BLaER1 treated with 17β-estradiol and CSF1 and Interleukin-3, amounts not matched to agents 10 nM and 100 nM (cell line): ENCODE measurements around the gene PARL.

Experiments used
- H3K27ac ChIP-seq, 11 experiments: shearing (Covaris generic); formaldehyde crosslinking; 2 replicates each; pipeline ENCODE4 v1.8.1; 2022
- H3K27me3 ChIP-seq, 11 experiments: shearing (Covaris generic); formaldehyde crosslinking; 2 replicates each; pipeline ENCODE4 v1.8.1; 2022
- H3K36me3 ChIP-seq, 11 experiments: shearing (Covaris generic); formaldehyde crosslinking; 2 replicates each; pipeline ENCODE4 v1.8.1; 2022
- H3K4me1 ChIP-seq, 10 experiments: shearing (Covaris generic); formaldehyde crosslinking; 2 replicates each; pipeline ENCODE4 v1.8.1; 2022
- H3K4me2 ChIP-seq, 11 experiments: shearing (Covaris generic); formaldehyde crosslinking; 2 replicates each; pipeline ENCODE4 v1.8.1; 2022
- H3K4me3 ChIP-seq, 10 experiments: shearing (Covaris generic); formaldehyde crosslinking; 2 replicates each; pipeline ENCODE4 v1.8.1; 2022
- H3K9ac ChIP-seq, 11 experiments: shearing (Covaris generic); formaldehyde crosslinking; 2 replicates each; pipeline ENCODE4 v1.8.1; 2022
- H3K9me3 ChIP-seq, 11 experiments: shearing (Covaris generic); formaldehyde crosslinking; replicated peaks in 1 of 11; 2 replicates each; pipeline ENCODE4 v1.8.1; 2022
- H4K20me1 ChIP-seq, 11 experiments: shearing (Covaris generic); formaldehyde crosslinking; 2 replicates each; pipeline ENCODE4 v1.8.1; 2022
- Cebpa-rat ChIP-seq, 11 experiments: shearing (Covaris generic); IDR thresholded peaks; 2 replicates each; pipeline ENCODE4 v1.8.1; 2022

PARL gene

DNA sequence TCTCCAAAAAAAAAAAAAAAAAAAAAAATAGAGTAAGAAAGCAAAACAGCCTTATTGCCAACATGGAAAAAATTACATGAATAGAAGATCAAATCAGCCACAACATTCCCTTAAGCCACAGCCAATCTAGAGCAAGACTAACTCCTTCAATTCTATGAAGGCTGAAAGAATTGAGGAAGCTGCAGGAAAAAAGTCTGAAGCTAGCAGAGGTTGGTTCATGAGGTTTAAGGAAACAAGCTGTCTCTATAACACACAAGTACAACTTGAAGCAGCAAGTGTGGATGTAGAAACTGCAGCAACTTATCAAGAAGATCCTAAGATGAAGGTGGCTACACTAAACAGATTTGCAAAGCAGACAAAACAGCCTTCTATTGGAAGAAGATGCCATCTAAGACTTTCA, 9.3 kb downstream of the PARL start:
- H3K27me3 ChIP-seq = no peaks in the 10 kb centered on the region
- peaks cover 11 to 82% (median 52%) of the 10 kb centered on the region in 11 experiments; a peak in 21 of 22 replicates for H3K36me3 ChIP-seq
- H3K9ac ChIP-seq = no peak overlapping the region
- H3K4me3 ChIP-seq = no peak overlapping the region
- peaks cover 51 to 100% (median 93%) of the 10 kb centered on the region in 11 experiments; a peak in 21 of 22 replicates for H4K20me1 ChIP-seq
- peak overlapping the region in 3 of 11 experiments; percentile 1 to 65 (median 36); a peak in 2 of 22 replicates for H3K27ac ChIP-seq
- TF ChIP-seq Cebpa-rat (IDR thresholded peaks at IDR 0.05) = no peak
- H3K4me2 ChIP-seq = peak overlapping the region in 3 of 11 experiments; percentile 66 to 86 (median 79); a peak in 5 of 22 replicates
- peaks cover 0 to 76% (median 25%) of the 10 kb centered on the region in 10 experiments; a peak in 13 of 20 replicates for H3K4me1 ChIP-seq
- no peaks in the 10 kb centered on the region for H3K9me3 ChIP-seq

DNA sequence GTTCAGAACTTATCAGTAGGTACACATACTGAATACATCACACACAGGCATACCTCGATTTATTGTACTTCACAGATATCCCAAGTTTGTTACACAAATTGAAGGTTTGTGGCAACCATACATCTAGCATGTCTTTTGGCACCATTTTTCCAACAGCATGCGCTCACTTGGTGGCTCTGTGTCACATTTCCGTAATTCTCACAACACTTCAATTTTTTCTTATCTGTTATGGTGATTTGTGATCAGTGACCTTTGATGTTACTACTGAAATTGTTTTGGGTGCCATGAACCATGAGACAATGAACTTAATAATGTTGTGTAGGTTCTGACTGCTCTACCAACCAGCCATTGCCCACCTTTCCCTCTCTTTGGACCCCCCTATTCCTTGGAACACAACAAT, 10.8 kb downstream of the PARL start:
- no peak overlapping the region for H3K4me3 ChIP-seq
- H4K20me1 ChIP-seq = peaks cover 58 to 100% (median 93%) of the 10 kb centered on the region in 11 experiments; a peak in 21 of 22 replicates
- no peak overlapping the region for H3K27ac ChIP-seq
- TF ChIP-seq Cebpa-rat (IDR thresholded peaks at IDR 0.05) = no peak
- peaks cover 11 to 67% (median 45%) of the 10 kb centered on the region in 11 experiments; a peak in 21 of 22 replicates for H3K36me3 ChIP-seq
- H3K27me3 ChIP-seq = no peaks in the 10 kb centered on the region
- peaks cover 0 to 76% (median 27%) of the 10 kb centered on the region in 10 experiments; a peak in 13 of 20 replicates for H3K4me1 ChIP-seq
- H3K4me2 ChIP-seq = no peak overlapping the region
- no peak overlapping the region for H3K9ac ChIP-seq
- H3K9me3 ChIP-seq = no peaks in the 10 kb centered on the region

DNA sequence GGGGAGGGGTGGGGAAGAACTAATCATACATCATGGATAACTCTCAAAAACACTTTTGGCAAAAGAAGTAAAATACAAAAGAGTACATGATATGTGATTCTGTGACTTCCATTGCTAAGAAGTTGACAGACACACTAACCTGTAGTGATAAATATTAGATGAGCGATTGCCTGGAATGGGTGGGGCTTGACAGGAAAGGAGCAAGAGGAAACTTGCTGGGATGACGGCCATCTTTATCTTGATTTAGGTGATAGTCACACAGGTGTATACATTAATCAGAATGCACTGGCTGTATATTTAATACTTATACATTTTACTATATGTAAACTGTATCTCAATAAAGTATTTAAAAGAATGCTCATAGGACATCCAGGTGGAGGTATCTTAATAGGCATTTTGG, 13.1 kb downstream of the PARL start:
- no peak overlapping the region for H3K4me2 ChIP-seq
- H3K4me3 ChIP-seq = no peak overlapping the region
- H3K27ac ChIP-seq = no peak overlapping the region
- H3K9me3 ChIP-seq = no peaks in the 10 kb centered on the region
- H3K9ac ChIP-seq = no peak overlapping the region
- H4K20me1 ChIP-seq = peaks cover 56 to 98% (median 85%) of the 10 kb centered on the region in 11 experiments; a peak in 21 of 22 replicates
- peaks cover 0 to 68% (median 10%) of the 10 kb centered on the region in 10 experiments; a peak in 10 of 20 replicates for H3K4me1 ChIP-seq
- no peaks in the 10 kb centered on the region for H3K27me3 ChIP-seq
- TF ChIP-seq Cebpa-rat (IDR thresholded peaks at IDR 0.05) = no peak
- H3K36me3 ChIP-seq = peaks cover 21 to 62% (median 45%) of the 10 kb centered on the region in 11 experiments

- TF ChIP-seq Cebpa-rat (IDR thresholded peaks at IDR 0.05) = no peak
- no peak overlapping the region for H3K4me3 ChIP-seq
- H3K27ac ChIP-seq = no peak overlapping the region
- no peaks in the 10 kb centered on the region for H3K27me3 ChIP-seq
- H3K4me2 ChIP-seq = no peak overlapping the region
- no peak overlapping the region for H3K9ac ChIP-seq
- H3K36me3 ChIP-seq = peaks cover 31 to 62% (median 44%) of the 10 kb centered on the region in 11 experiments
- H4K20me1 ChIP-seq = peaks cover 51 to 97% (median 77%) of the 10 kb centered on the region in 11 experiments; a peak in 20 of 22 replicates
- H3K9me3 ChIP-seq = no peaks in the 10 kb centered on the region
- peaks cover 0 to 58% (median 9%) of the 10 kb centered on the region in 10 experiments; a peak in 10 of 20 replicates for H3K4me1 ChIP-seq
These were observed 14.1 kb downstream of the PARL start for GRCh38 chr3:183870563-183870962.

DNA sequence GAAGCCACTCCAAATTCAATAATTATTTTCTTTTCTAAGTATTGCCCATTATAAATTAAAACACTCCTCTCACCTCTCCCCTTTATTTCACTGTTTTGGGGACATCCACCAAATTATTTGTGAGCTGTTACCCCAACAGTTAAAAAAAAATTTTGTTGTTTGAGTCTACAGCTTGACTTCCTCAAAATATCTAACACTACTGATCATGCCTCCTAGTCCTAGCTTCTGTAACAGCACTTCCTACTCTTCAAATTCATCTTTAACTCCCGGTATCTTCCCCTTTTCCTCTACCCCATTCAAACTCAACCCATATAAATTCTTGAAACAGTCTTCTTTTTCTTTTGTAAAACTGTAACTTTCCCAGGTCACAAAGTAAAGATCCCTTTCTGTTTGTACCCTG, 15.9 kb downstream of the PARL start:
- H3K27me3 ChIP-seq = no peaks in the 10 kb centered on the region
- peaks cover 37 to 81% (median 59%) of the 10 kb centered on the region in 11 experiments; a peak in 20 of 22 replicates for H4K20me1 ChIP-seq
- H3K9me3 ChIP-seq = no peaks in the 10 kb centered on the region
- peaks cover 40 to 62% (median 49%) of the 10 kb centered on the region in 11 experiments for H3K36me3 ChIP-seq
- peak overlapping the region in 6 of 11 experiments; percentile 12 to 79 (median 31); a peak in 10 of 22 replicates for H3K4me2 ChIP-seq
- H3K27ac ChIP-seq = peak overlapping the region in 6 of 11 experiments; percentile 33 to 67 (median 64); a peak in 13 of 22 replicates
- H3K4me1 ChIP-seq = peaks cover 0 to 43% (median 8%) of the 10 kb centered on the region in 10 experiments; a peak in 10 of 20 replicates
- TF ChIP-seq Cebpa-rat (IDR thresholded peaks at IDR 0.05) = no peak
- no peak overlapping the region for H3K4me3 ChIP-seq
- H3K9ac ChIP-seq = peak overlapping the region in 3 of 11 experiments; percentile 0 to 51 (median 20); a peak in 3 of 22 replicates

GRCh38 chr3:183862610-183863009, 22.1 kb downstream of the PARL start:
- Histone ChIP-seq H3K9ac (no peak overlapping the region), H3K27ac (no peak overlapping the region), H3K27me3 (no peaks in the 10 kb centered on the region), H4K20me1 (peaks cover 0 to 19% (median 4%) of the 10 kb centered on the region in 11 experiments; a peak in 10 of 22 replicates), H3K9me3 (no peaks in the 10 kb centered on the region), H3K4me3 (no peak overlapping the region), H3K36me3 (peaks cover 93 to 100% (median 100%) of the 10 kb centered on the region in 11 experiments), H3K4me1 (peaks cover 0 to 6% (median 1%) of the 10 kb centered on the region in 10 experiments; a peak in 8 of 20 replicates), H3K4me2 (no peak overlapping the region)
- no peak for TF ChIP-seq Cebpa-rat (IDR thresholded peaks at IDR 0.05)

GRCh38 chr3:183857863-183858262, 26.8 kb downstream of the PARL start:
- no peak overlapping the region for H3K9ac ChIP-seq
- H3K27ac ChIP-seq = no peak overlapping the region
- no peak overlapping the region for H3K4me2 ChIP-seq
- peaks cover 0 to 13% (median 5%) of the 10 kb centered on the region in 11 experiments; a peak in 6 of 22 replicates for H4K20me1 ChIP-seq
- H3K36me3 ChIP-seq = peaks cover 89 to 100% (median 98%) of the 10 kb centered on the region in 11 experiments
- no peaks in the 10 kb centered on the region for H3K27me3 ChIP-seq
- H3K9me3 ChIP-seq = peaks cover 0 to 10% (median 0%) of the 10 kb centered on the region in 11 experiments; a peak in 2 of 22 replicates
- H3K4me1 ChIP-seq = peaks cover 0 to 11% (median 0%) of the 10 kb centered on the region in 10 experiments; a peak in 6 of 20 replicates
- TF ChIP-seq Cebpa-rat (IDR thresholded peaks at IDR 0.05) = no peak
- H3K4me3 ChIP-seq = no peak overlapping the region

DNA sequence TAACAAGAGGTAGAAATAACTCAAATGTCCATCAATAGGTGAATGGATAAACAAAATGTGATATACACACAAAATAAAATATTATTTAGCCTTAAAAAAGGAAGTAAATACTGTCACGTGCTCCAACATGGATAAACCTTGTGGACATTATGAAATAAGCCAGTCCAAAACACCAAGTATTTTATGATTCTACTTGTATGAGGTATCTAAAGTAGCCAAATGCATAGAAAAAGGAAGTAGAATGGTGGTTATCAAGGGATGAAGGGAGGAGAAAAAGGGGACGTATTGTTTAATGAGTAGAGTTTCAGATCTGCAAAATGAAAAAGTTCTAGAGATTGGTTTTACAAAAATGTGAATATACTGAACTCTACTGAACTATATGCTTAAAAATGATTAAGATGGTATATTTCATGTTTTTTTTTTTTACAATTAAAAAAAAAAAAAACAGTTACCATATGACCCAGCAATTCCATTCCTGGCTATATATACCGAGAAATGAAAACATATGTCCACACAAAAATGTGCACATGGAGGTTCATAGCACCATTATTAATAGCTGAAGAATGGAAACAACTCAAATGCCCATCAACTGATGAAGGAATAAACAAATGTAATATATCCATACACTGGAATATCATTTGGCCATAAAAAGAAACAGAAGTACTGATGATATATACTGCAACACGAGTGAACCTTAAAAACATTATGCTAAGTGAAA, 30.2 kb downstream of the PARL start:
- H3K9me3 ChIP-seq = peaks cover 0 to 10% (median 0%) of the 10 kb centered on the region in 11 experiments; a peak in 2 of 22 replicates
- no peak overlapping the region for H3K4me3 ChIP-seq
- H3K36me3 ChIP-seq = peaks cover 83 to 99% (median 96%) of the 10 kb centered on the region in 11 experiments
- no peak for TF ChIP-seq Cebpa-rat (IDR thresholded peaks at IDR 0.05)
- H3K4me2 ChIP-seq = no peak overlapping the region
- H3K9ac ChIP-seq = no peak overlapping the region
- H3K27ac ChIP-seq = no peak overlapping the region
- peaks cover 0 to 27% (median 5%) of the 10 kb centered on the region in 11 experiments; a peak in 6 of 22 replicates for H4K20me1 ChIP-seq
- no peaks in the 10 kb centered on the region for H3K27me3 ChIP-seq
- peaks cover 0 to 11% (median 0%) of the 10 kb centered on the region in 10 experiments; a peak in 6 of 20 replicates for H3K4me1 ChIP-seq
